KOPT-K1 (cell line): ENCODE results near the gene DCDC2B.

Experiments
- H3K27ac ChIP-seq: fragments of 200-600 bp; sonication (generic); 2 replicates; pipeline ENCODE4 v1.5.1; 2016; ENCODE audit warnings: antibody characterized with exemption, mild to moderate bottlenecking, low read depth, low read length; ENCODE audit not compliant: poor library complexity, severe bottlenecking
- H3K36me3 ChIP-seq: fragments of 200-600 bp; sonication (generic); 2 replicates; pipeline ENCODE4 v1.5.1; 2017; ENCODE audit warnings: antibody characterized with exemption, mild to moderate bottlenecking, low read length, moderate library complexity; ENCODE audit not compliant: insufficient read depth
- H3K9me3 ChIP-seq: fragments of 200-600 bp; sonication (generic); 2 replicates; pipeline ENCODE4 v1.5.1; 2017; ENCODE audit warnings: antibody characterized with exemption, low read length, mild to moderate bottlenecking; ENCODE audit not compliant: insufficient read depth, poor library complexity, severe bottlenecking

Gene DCDC2B

DNA sequence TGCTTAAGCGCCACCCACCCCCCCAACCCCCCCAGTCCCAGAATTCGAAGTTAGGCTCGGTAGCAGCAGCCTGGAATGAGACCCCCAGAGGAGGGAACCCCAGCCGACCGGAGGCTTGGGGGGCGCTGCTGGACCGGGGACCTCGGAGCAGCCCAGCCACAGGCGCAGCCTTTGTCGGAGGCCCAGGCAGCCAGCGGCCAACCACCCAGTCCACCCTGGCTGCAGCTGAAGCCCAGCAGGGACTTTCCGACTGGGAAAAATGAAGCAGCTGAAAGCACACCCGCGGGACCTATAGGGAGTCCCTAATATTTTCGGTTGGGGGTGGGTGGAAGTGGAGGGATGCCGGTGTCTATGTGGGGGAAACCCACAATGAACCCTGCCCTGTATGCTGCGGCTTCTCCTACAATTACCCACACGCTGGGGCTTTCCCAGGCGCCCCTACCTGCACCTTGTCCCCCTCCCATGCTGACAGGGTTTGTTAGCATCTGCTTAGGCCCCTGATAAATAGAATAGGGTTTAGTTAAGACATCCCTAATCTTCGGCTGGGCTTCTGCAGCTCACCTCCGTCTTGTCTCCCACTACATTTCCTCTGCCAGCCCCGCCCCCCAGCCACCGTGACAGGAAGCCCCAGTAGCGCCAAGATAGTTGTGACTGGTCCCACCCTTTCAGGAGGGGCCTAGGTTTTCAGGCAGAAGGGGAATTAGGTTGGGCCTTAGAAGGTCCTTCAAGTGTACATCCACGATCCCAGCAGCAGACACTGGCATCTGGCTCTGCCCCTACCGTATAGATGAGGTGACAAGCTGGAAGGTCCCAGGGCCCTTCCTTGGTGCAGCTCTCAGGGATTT, 7.7 kb upstream of the DCDC2B start:
- Histone ChIP-seq H3K36me3 (peaks cover 28% of the 10 kb centered on the region), H3K27ac (peak overlapping the region; percentile 77), H3K9me3 (no peaks in the 10 kb centered on the region)

DNA sequence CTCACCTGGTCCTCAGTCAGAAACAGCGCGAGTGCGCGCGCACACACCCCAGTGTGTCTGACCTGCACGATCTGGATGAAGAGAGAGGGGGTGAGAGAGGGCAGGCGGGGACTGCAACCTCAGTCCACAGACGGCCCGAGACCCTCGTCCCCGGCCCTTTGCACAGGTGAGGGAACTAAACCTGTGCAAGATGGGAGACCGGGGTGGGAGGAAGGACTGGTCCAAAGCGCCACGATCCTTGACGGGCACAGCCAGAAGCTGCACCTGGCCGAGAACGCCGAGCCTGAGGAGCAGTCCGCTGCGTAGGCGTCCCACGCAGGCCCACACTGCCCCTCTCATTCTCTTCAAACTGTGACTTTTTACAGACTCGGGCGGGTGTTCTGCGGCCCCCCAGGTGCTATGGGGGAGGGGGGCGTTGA, 3.9 kb upstream of the DCDC2B start:
- Histone ChIP-seq H3K27ac (peak overlapping the region; percentile 73), H3K36me3 (peaks cover 12% of the 10 kb centered on the region), H3K9me3 (no peaks in the 10 kb centered on the region)

DNA sequence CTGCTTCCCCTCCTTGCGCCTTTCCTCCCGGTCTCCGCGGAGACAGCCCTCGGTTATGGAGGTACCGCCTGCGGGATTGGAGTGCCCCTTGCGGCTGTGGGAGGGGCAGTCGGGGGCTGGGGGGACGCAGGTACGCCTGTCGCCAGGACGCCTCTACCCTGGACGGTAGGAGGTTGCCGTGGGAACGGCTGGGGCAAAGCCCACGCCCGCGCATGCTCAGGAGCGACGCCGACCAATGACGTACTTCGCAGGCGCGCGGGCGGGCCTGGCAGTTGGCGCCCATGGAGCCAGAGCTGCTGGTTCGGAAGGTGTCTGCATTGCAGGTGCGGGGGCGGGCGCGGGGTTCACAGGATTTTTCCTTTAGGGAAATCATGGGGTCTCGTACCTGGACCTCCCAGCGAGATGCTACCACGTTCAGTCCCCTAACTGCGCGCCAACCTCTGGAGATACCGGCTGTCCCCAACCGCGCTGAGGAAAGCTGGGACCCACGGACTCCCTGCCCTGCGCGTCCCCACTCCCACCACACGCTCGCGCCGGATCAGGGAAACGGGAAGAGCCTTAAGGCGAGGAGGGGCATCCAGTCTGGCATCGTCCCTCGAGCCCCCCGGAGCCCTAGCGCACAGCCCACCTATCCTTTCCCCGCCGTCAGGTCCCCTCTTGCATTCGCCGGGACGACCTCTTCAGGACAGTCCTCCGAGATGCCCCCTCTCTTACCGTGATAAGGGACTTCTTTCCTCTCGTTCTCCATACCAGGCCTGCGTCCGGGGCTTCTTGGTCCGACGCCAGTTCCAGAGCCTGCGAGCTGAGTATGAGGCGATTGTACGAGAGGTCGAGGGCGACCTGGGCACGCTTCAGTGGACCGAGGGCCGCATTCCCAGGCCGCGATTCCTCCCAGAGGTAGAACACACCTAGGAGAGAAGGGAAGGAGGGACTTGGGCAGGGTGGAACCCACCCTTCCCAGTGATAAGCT, 3.2 kb upstream of the DCDC2B start, which contains the start of gene IQCC:
IQCC (plus strand) TSS at position 271 of the 970 bp plus-strand sequence; CDS start at position 282, 11 bp downstream.
- peaks cover 12% of the 10 kb centered on the region for H3K36me3 ChIP-seq
- peak within 1 kb of the TSS; percentile 73 for H3K27ac ChIP-seq

DNA sequence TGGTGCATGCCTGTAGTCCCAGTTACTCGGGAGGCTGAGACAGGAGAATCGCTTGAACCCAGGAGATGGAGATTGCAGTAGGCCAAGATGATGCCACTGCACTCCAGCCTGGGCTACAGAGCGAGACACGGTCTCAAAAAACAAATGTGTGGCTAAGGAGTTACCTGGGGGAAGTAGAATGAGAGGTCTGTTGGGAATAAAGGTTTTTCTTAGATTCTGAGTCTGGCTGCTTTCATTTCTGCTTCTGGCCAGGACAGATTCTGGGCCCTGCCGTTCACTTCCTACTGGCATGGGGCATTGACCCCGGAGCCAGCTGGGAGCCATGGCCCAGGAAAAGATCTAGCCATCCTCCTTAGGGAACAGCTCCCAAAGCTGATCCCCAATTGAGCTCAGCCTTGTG, 420 bp upstream of the DCDC2B start:
- Histone ChIP-seq H3K27ac (no peak overlapping the region), H3K36me3 (peaks cover 12% of the 10 kb centered on the region), H3K9me3 (no peaks in the 10 kb centered on the region)

More for the DNA sequence above, 3.2 kb upstream of the DCDC2B start, which contains the start of gene IQCC:
- H3K9me3 ChIP-seq = no peaks in the 10 kb centered on the region

DNA sequence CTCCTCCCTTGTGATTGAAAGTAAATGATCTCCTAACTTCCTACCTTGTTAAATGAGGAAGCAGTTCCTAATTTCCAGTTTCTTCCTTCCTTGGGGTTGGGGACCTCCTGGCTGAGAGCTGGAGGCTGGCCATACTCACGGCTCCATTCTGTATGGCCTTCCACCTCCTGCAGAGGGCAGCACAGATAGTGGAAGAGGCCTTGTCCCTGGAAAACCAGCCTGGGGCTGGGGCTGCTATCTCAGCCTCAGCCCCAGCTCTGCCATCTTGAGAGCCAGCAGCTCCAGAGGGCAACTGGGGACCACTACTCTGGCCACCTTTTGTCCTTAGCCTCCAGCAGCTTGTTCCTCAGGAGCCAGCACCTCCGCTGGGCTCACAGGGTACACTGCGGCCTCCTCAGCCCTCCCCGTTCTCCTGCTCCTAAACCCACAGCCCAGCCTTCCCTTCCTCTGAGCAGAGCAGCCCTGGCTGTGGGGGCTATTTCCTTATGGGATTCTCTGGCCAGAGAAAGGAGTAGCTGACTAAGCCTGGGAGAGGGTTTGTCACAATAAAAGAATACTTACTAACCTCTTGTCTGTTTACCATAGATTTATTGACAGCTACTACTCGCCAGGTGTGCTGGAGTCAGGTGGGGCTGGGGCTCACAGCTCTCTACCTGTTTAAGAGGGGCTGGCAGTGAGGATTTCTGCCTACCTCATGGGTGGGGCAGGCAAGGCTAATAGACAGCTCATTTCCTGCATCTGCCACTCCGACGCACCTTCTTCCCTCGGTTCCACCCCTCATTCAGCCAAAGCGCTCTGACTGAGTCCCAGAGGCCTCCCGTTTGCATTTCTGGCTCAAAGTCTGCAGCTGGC, 7.0 kb downstream of the DCDC2B start:
- H3K27ac ChIP-seq = peak overlapping the region; percentile 23
- H3K36me3 ChIP-seq = peaks cover 9% of the 10 kb centered on the region; the same call in 1 of the 2 replicates
- no peaks in the 10 kb centered on the region for H3K9me3 ChIP-seq

DNA sequence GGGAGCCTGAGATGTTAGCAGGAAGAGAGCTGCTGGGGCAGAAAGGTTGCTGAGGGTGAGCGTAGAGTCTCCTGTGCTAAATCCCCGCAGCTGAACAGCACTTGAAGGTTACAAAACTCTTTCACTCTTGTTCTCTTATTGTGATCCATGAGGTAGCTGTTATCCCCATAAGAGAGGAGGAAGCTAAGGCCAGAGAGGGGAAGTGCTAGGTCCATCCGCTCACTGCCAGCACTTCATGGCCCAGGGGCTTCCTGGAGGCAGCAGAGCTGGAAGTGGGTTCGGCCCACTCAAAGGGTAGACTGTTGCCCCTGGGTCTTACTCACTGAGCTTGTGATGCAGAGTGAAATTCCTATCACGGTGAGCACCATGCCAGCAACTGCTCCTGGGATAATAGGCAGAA, 7.7 kb downstream of the DCDC2B start:
- H3K9me3 ChIP-seq = no peaks in the 10 kb centered on the region
- peaks cover 9% of the 10 kb centered on the region; the same call in 1 of the 2 replicates for H3K36me3 ChIP-seq
- no peak overlapping the region for H3K27ac ChIP-seq

DNA sequence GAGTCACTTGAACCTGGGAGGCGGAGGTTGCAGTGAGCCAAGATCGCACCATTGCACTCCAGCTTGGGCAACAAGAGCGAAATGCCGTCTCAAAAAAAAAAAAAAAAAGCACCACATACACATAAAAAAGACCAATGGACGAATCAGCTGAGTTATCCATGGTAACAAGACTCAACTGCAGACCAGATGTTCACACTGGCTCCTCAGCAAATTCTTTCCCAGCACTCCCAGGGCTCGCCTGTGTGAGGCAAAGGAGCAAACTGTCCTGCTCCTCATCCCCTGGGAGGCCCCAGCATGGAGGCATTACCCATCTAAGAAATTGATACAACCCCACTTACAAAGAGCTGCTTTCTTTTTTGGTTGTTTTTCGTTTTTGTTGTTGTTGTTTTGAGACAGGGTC, 10.1 kb downstream of the DCDC2B start:
- Histone ChIP-seq H3K27ac (no peak overlapping the region), H3K9me3 (no peaks in the 10 kb centered on the region), H3K36me3 (peaks cover 15% of the 10 kb centered on the region)

DNA sequence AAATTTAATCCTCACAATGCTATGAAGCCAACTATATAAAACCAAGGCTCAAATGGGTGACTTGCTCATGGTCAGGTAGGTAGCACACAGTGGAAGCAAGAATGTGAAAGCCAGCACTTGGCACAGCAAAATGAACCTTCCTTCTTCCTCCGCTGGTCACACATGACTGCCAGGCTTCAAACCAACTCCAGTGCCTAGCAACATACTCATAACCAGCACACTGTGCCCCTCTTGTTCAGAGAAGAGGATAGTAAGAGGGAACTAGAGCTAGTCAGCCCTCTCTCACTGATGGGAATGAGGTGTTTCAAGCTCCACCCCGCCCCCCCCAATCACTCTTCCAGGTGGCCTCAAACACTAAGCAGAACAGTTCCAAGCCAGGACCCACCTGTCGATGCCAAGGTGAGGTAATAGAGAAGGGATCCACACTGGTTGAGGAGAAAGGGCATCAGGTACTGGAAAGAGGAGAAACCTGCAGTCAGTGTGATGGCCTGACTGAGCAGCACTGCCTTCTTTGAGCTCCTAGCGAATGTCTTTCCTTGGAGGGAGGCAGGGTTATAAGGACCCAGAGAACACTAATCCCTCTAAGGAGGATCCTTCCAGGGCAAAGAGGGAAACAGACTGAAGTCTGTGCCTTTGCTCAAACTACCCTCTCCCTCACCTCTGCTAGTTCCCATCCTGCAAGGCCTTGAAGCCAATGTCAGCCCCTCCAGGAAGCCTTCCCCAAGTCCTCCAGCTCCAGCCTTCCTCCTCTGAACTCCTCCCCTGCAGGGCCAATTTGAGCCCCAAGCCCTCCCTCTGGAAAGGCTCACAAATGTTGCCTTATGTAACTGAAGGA, 12.1 kb downstream of the DCDC2B start:
- no peaks in the 10 kb centered on the region for H3K9me3 ChIP-seq
- peaks cover 26% of the 10 kb centered on the region for H3K36me3 ChIP-seq
- H3K27ac ChIP-seq = peak overlapping the region; percentile 86

DNA sequence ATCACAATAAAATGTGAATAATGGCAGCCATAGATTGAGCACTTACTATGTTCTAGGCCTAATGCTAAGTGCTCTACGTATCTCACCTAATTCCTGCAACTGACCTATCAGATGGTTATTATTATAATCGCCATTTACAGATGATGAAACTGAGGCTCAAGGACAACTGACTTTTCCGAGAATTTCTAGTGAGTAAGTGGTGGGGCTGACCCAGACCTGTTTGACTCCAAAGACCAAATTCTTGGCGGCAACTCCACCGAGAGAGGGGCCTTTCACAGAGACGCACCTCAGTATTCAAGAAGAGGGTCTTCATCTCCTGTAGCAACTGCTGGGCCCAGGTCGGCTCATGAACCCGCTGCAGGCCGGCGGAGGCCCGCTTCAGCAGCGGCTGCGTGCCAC, 12.7 kb downstream of the DCDC2B start:
- no peaks in the 10 kb centered on the region for H3K9me3 ChIP-seq
- H3K36me3 ChIP-seq = peaks cover 32% of the 10 kb centered on the region
- peak overlapping the region; percentile 86 for H3K27ac ChIP-seq

DNA sequence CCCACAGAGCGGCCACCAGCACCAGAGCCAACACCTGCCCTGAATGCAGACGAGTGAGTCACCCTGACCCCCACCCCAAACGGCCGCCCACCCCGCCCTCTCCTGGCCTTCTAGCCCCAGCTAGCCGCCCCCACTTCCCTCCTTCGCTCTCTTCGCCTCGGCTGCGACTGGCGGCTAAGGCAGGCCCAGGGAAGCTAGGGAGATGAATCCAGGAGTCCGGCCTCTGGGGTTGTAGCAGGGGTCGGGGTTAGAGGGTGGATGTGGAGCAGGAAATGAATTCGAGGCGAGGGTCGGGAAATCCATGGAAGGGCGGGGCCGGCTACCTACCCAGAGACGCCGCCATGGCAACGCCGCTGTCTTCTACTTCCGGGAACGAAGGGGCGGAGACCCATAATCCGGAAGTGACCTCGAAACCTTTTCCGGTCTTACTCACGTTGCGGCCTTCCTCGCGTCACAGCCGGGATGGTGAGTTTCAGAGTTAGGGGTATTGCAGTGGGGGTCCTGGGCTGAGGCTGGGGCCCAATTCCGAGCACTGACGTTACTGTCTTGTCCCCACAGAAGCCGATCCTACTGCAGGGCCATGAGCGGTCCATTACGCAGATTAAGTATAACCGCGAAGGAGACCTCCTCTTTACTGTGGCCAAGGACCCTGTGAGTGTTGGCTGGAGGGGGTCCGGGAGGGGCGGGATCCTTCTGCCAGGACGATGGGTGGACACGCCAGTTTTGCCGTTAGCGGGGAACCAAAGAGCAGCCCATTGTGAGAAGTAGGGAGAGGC, 13.3 kb downstream of the DCDC2B start, which contains the start of the genes EIF3I and TMEM234:
EIF3I (plus strand) TSS at position 428 of the 776 bp plus-strand sequence; CDS start at position 463, 35 bp downstream.
TMEM234 (minus strand) TSS at position 374 of the 776 bp plus-strand sequence; CDS start at position 343, 31 bp downstream.
- Histone ChIP-seq H3K27ac (peak within 1 kb of the TSS; percentile 86), H3K9me3 (no peaks in the 10 kb centered on the region), H3K36me3 (peaks cover 38% of the 10 kb centered on the region)

DNA sequence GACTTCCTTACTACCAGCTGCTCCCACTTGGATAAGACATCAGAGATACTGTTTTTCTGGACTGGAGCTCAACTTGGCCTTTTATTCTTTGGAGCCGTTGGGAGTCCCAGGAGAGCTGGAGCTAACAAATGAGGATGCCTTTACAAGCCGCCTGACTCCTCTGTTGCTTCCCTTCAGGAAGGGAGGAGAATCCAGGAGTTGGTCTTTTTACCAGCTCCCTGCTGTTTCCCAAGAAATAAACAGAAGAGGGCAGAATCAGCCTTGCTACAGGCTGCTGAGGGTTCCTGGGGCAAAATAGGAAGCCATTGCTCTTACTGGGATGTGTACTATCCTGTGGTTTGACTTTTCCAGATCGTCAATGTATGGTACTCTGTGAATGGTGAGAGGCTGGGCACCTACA, 14.8 kb downstream of the DCDC2B start:
- Histone ChIP-seq H3K9me3 (no peaks in the 10 kb centered on the region), H3K36me3 (peaks cover 53% of the 10 kb centered on the region), H3K27ac (peak overlapping the region; percentile 3)

DNA sequence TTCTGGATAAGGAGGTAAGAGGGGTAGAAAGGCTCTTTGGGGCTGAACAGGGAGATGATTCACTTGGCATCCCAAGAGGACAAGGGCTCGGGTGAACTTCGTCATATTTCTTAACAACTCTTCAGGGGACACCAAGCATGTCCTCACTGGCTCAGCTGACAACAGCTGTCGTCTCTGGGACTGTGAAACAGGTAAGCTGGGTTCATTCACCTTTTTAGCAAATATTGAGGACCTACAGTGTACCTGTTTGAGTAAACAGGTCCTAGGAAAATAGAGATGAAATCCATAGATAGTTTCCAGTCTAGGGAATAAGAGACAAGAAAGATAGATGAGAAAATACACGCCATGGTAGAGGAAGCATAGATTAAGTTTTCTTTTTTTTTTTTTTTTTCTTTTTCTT, 15.4 kb downstream of the DCDC2B start:
- H3K9me3 ChIP-seq = no peaks in the 10 kb centered on the region
- peaks cover 59% of the 10 kb centered on the region for H3K36me3 ChIP-seq
- H3K27ac ChIP-seq = no peak overlapping the region

DNA sequence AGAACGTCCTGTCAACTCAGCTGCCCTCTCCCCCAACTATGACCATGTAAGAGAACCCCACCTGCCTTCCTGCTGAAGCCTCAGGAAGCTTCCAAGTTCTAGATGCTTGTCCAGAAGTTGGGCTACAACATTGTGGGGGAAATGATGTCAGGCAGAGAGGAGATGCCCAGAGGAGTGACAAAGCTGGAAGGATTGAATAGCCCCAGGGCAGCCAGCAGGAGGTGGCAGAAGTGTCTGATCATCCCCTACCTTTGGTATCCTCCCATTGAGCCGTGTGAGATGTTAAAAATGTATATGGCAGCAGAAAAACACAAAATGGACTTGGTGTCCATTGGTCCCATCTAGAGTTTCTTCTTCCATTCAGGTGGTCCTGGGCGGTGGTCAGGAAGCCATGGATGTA, 19.9 kb downstream of the DCDC2B start:
- H3K36me3 ChIP-seq = peaks cover 89% of the 10 kb centered on the region
- H3K9me3 ChIP-seq = no peaks in the 10 kb centered on the region
- no peak overlapping the region for H3K27ac ChIP-seq
